ENCODE measurements around the gene PIPOX.
A peak's percentile ranks its signal among the peaks of the same experiment; 100 is the strongest.

The PIPOX gene

GRCh38 chr17:29048440-29049368 is 5.8 kb downstream of the PIPOX start:
- DNase-seq = no peak

- DNase-seq = no peak
Observed at GRCh38 chr17:29049541-29050145, 6.7 kb downstream of the PIPOX start.

GRCh38 chr17:29050176-29050575 is 7.2 kb downstream of the PIPOX start:
- DNase-seq = no peak

GRCh38 chr17:29051194-29051593 is 8.3 kb downstream of the PIPOX start:
- no peak for DNase-seq

GRCh38 chr17:29051731-29052130 is 8.8 kb downstream of the PIPOX start:
- no peak for DNase-seq

- DNase-seq = no peak
Observed at GRCh38 chr17:29054835-29055234, 11.9 kb downstream of the PIPOX start.

- no peak for DNase-seq
Observed at GRCh38 chr17:29057361-29057760, 14.4 kb downstream of the PIPOX start.

GRCh38 chr17:29058391-29058790 is 15.4 kb downstream of the PIPOX start:
- no peak for DNase-seq

GRCh38 chr17:29059281-29059680 is 16.3 kb downstream of the PIPOX start:
- peak; percentile 21 for DNase-seq

- no peak for DNase-seq
Observed at GRCh38 chr17:29060475-29060874, 17.5 kb downstream of the PIPOX start.

GRCh38 chr17:29061036-29061435 is 18.1 kb downstream of the PIPOX start:
- no peak for DNase-seq

- DNase-seq = no peak
Observed at GRCh38 chr17:29062215-29062614, 19.3 kb downstream of the PIPOX start.

- DNase-seq = no peak
Observed at GRCh38 chr17:29063992-29064391, 21.1 kb downstream of the PIPOX start.

GRCh38 chr17:29066047-29066446 is 23.1 kb downstream of the PIPOX start:
- no peak for DNase-seq

- no peak for DNase-seq
Observed at GRCh38 chr17:29066606-29067005, 23.7 kb downstream of the PIPOX start.

GRCh38 chr17:29068818-29069217 is 25.9 kb downstream of the PIPOX start:
- DNase-seq = no peak

GRCh38 chr17:29069526-29070041 is 26.6 kb downstream of the PIPOX start:
- DNase-seq = peak; percentile 16

- no peak for DNase-seq
Observed at GRCh38 chr17:29070308-29070707, 27.4 kb downstream of the PIPOX start.

GRCh38 chr17:29070781-29071180 is 27.8 kb downstream of the PIPOX start:
- no peak for DNase-seq

- DNase-seq = no peak
Observed at GRCh38 chr17:29071303-29071702, 28.4 kb downstream of the PIPOX start.

GRCh38 chr17:29073045-29073444 is 30.1 kb downstream of the PIPOX start:
- no peak for DNase-seq

GRCh38 chr17:29073520-29073919 is 30.6 kb downstream of the PIPOX start:
- no peak for DNase-seq

- DNase-seq = no peak
Observed at GRCh38 chr17:29074488-29074887, 31.5 kb downstream of the PIPOX start.

GRCh38 chr17:29076087-29076486 is 33.1 kb downstream of the PIPOX start:
- no peak for DNase-seq

Data from fibroblast of skin of scalp (primary cell).